HG03565 (cell line): ENCODE results near the gene MAB21L2.
"Not testable (repeated sequence)": the region's sequence is repeated elsewhere in the genome, so short reads cannot be mapped to it uniquely, and the experiment has no call there.

Experiments
- ATAC-seq: cut with Tn5 transposase; IDR thresholded peaks from one replicate; pipeline ENCODE4 v1.9.1; 2021; ENCODE audit warnings: mild to moderate bottlenecking, moderate library complexity; ENCODE audit not compliant: unreplicated experiment

Gene MAB21L2

GRCh38 chr4:150582146-150582872 lies at the start of gene MAB21L2:
MAB21L2 (plus strand) TSS chr4:150582151; CDS start chr4:150583030, 879 bp downstream.
- ATAC-seq: no peak

DNA sequence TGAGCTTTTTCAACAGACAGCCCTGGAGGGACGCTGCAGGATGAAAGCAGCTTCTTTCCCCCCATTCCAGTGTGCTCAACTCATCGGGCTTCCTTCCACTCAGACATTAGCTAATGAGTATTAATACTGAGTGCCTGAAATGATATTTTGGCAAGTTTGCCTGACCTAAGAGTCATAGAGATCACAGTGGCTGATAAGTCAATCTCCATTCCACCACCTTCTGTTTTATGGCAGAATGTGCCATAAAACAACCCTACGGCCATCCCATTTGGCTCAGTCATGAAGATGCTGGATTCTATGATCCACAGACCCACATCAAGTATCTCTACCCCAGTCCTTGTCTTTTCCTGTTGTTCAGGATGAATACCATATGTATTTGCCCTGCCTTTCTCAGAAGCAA lies 48.3 kb upstream of the MAB21L2 start:
- no peak for ATAC-seq

DNA sequence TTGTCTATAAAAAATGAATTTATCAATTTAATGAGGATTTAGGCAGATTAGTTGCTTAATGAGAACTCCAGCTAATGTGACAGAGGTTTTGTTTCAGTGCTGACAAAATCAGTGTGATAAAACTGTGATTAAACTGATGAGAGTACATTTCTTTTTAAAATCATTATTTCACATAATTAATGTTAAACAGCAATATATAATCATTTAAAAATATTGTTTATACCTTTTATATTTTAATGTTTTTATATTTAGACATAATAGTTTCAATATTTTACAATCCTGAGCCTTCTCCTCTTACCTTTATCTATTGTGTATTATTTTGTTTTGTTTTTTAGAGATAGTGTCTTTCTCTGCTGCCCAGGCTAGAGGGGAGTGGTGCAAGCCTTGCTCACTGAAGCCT lies 47.1 kb upstream of the MAB21L2 start:
- no peak for ATAC-seq

DNA sequence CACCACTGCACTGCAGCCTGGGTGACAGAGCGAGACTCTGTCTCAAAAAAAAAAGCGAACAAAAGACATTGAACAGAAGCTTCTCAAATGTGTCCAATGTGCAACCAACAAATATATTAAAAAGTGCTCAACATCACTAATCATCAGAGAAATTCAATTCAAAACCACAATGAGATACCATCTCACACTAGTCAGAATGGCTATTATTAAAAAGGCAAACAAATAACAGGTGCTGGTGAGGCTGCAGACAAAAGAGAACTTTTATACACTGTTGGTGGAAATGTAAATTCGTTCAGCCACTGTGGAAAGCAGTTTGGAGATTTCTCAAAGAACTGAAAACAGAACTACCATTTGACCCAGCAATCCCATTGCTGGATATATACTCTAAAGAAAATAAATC lies 44.0 kb upstream of the MAB21L2 start:
- ATAC-seq: not testable (repeated sequence)

GRCh38 chr4:150540536-150540935 lies 41.4 kb upstream of the MAB21L2 start:
- no peak for ATAC-seq

DNA sequence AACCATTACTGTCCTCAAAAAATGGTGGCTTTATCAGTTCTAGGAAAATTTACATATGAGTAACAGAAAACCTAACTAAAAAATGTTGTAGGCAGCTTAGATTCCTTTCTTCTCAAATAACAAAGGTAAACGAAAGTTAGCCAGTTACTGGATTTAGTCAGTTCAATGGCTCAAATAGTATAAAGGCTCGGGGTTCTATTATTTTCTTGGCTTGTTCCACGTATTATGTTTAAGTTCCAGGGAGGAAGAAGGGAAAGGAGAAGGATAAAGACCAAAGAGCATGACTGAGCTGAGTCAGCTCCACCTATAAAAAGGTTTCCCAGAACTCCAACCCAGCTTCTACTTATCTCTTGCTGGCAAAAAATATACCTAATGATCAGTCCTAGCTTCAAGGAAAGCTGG lies 41.0 kb upstream of the MAB21L2 start:
- no peak for ATAC-seq

DNA sequence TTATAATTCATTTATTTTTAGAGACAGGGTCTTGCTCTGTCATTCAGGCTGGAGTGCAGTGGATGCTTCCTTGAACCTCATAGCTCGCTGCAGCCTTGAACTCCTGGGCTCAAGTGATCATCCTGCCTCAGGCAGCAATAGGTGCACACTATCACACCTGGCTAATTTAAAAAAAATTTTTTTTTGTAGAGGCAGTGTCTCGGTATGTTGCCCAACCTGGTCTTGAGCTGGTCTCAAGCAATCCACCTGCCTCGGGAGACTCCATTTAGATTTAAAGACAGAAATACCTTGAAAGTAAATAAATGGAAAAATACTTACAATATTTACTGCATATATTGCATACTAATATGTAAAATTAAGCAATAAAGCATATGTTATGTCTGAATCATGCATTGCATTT lies 40.3 kb upstream of the MAB21L2 start:
- ATAC-seq: no peak

GRCh38 chr4:150543042-150543441 lies 38.9 kb upstream of the MAB21L2 start:
- ATAC-seq: no peak

DNA sequence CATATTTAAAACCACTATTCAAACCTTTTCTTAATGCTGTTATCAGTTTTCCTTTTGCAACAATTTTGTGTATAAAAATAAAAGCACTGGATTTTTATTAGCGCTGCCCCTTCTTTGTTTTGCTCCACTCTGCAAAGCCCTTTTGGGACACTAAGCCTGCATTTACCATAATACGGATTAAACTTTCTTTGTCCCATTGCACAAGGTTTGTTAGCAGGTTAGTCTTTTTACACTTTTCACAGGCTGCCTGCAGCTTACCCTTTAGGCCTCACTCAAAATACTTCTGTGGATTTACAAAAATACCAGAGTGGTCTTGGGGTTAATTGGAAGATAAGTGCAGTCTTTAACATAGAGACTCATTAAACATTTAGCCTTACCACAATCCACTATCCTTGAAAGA lies 35.7 kb upstream of the MAB21L2 start:
- ATAC-seq: no peak

DNA sequence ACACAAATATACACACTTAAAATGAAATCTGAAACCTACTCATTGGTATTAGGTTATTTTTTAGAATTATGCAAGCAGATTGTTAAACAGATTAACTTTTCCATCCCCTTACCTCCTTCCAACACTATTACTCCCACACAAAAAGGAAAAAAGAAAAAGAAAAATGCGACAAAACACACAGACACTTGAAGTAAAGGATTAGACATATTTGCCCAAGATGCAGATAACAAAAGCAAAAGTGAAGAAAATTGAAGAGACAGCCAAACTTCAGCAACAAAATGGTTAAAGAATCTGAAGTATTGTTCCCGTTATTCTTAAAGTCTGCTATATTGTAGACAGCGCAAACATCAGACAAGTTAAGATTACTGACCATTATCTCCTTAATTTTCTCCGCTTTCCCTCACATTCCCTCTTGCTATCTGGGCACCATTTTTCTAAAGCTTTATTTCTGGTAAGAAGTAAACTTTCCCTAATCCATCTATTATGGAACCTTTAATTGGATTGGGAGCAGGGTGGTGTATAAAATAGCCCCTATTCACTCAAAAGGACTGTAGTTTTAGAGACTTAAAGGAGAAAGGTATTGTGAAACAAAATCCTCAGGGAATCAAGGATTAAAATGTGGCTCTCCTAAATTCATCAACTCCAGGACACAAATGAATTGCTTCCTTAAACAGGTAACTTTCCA lies 34.7 kb upstream of the MAB21L2 start:
- no peak for ATAC-seq

DNA sequence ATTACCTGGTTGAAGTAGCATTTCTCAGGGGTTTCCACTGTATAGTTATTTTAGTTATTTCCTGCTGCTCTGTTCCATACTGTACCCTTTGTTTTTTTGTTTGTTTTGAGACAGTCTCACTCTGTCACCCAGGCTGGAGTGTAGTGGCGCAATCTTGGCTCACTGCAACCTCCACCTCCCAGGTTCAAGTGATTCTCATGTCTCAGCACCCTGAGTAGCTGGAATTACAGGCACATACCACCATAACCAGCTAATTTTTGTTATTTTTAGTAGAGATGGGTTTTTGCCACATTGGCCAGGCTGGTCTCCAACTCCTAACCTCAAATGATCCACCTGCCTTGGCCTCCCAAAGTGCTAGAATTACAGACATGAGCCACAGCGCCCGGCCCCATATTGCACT lies 24.1 kb upstream of the MAB21L2 start:
- not testable (repeated sequence) for ATAC-seq

GRCh38 chr4:150561143-150561737 lies 20.7 kb upstream of the MAB21L2 start:
- ATAC-seq: no peak

- no peak for ATAC-seq
Observed at GRCh38 chr4:150562250-150562649, 19.7 kb upstream of the MAB21L2 start.

- no peak for ATAC-seq
Observed at GRCh38 chr4:150562751-150563150, 19.2 kb upstream of the MAB21L2 start.

DNA sequence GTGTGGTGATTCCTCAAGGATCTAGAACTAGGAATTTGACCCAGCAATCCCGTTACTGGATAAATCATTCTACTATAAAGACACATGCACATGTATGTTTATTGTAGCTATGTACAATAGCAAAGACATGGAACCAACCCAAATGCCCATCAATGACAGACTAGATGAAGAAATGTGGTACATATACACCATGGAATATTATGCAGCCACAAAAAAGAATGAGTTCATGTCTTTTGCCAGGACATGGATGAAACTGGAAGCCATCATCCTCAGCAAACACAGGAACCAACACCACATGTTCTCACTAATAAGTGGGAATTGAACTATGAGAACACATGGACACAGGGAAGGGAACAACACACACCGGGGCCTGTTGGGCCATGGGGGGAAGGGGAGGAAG lies 17.0 kb upstream of the MAB21L2 start:
- ATAC-seq: not testable (repeated sequence)

DNA sequence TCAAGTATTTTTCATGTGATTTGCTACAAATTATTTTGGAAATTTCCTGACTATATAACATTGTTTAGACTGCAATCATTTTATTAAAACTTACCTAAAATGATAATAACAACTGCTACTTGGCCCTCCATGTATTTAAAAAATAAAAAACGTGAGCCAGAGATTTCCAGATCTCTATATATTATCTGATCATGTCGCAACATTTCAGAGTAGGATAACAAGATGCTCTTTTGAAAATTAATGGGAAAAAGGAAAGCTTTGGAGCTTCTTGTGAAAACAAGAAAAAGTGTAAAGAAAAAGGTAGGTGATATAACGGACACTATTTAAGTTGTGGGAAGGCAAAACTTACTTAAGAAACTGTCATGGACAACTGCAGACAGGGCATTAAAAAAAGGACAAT lies 14.9 kb upstream of the MAB21L2 start:
- ATAC-seq: no peak

GRCh38 chr4:150569384-150569987 lies 12.5 kb upstream of the MAB21L2 start:
- ATAC-seq: no peak

DNA sequence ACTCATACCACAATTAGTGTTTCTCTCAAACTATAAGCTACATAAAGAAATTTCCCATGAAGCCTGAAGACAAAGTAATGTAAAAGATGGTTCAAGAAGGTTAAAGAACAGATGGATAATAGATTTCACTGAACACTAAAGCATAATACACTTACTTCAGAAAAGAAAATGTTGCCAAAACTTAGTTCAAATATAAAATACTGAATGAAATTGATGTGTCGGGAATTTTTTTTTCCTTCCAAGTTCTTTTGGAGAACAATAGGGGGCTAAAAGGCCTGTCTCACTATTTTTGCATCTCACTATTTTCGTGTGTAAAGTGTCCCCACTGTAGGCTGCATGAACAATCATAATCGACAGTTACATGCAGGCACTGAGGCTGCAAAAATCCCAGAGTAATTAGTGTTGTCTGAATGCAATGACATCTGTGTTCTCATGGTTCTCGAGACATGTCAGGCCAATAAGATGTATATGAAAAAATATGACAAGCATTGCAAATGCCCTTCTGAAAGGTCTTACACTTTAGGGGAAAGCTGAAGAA lies 11.9 kb upstream of the MAB21L2 start:
- ATAC-seq: no peak

DNA sequence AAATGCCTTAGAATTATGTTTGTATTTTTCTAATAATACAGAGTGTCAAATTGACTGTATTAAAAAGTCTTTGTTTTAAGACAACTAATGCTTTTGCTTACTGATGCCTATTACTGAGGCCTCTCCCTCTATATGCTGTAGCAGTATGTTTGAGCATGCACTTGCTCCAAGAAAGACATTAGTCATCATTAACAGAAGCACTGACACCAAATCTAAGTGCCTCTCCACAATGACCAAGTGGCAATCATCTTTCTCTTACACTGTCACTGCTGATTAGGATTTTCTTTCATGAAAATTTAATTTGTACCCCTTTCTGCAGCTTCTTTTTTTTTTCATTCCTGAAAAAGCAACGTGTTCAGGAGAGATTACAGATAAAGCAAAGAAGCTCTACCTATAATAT lies 11.1 kb upstream of the MAB21L2 start:
- ATAC-seq: no peak

DNA sequence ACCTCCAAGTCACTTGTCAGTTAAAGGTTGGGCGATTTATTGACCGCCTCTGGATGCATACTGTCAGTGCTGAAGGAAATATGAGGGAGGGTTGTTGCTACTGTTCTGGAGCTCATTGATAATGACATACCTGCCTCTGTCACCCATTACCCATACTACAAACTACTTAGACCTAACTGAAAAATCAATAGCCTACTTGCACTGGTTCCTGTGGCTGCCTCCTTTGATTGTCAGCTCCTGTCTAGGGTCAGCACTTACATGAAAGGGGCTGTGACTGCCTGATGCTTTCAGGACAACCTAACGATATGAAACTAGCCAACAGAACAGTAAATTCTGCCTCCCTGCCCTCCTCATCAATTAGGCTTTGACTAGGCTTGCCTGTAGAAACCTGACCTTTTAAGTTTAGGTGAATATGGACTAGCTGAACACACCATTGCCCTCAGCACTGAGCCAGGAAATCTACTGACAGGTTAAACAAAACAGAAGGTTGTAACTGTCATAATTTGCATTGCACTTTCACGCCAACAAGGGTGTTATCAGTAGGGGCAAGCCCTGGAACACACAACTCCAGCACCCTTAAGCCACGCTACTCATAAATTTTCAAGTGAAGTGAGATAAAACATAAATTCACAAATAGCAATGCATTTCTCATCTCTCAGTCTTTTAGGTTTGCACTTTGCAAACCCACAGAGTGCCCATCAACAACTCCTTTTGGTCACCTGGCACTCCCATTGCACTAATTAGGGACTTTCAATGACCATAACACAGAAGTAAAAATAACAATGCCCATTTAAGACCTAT lies 9.0 kb upstream of the MAB21L2 start:
- ATAC-seq: no peak

GRCh38 chr4:150573534-150573933 lies 8.4 kb upstream of the MAB21L2 start:
- no peak for ATAC-seq
